Head of caudate nucleus (tissue), 42 donors: Measurements from ENCODE around the gene CDKAL1.

Experiments
- DNase-seq, 42 donors: peaks; one replicate each; pipeline versions ENCODE4 v3.0.0 to v3.0.0-alpha.2; 2020 to 2021; ENCODE audit warnings: mixed read lengths in 7 of 42
- intact Hi-C: fragments of 100-400 bp; cut with DNase I; formaldehyde crosslinking; loops from one replicate; pipeline ENCODE4 v1.15.0; 2022

The CDKAL1 gene

GRCh38 chr6:21111093-21111725 lies 577.0 kb downstream of the CDKAL1 start:
- intact Hi-C loops, result no loop called here

GRCh38 chr6:21115111-21115510 lies 580.9 kb downstream of the CDKAL1 start:
- intact Hi-C loops, result no loop called here
- DNase-seq, result no peak

More at GRCh38 chr6:21111093-21111725, 577.0 kb downstream of the CDKAL1 start:
- DNase-seq, result no peak

- no peak for DNase-seq
- intact Hi-C loops, result no loop called here
Observed at GRCh38 chr6:21116736-21117135, 582.5 kb downstream of the CDKAL1 start.

GRCh38 chr6:21118216-21118780 lies 584.0 kb downstream of the CDKAL1 start:
- DNase-seq, result no peak
- intact Hi-C loops, result no loop called here

GRCh38 chr6:21121636-21122136 lies 587.4 kb downstream of the CDKAL1 start:
- intact Hi-C loops, result no loop called here
- no peak for DNase-seq

GRCh38 chr6:21123507-21124436 lies 589.5 kb downstream of the CDKAL1 start:
- intact Hi-C loops, result no loop called here
- DNase-seq, result no peak

- no peak for DNase-seq
- intact Hi-C loops, result no loop called here
Observed at GRCh38 chr6:21128601-21129000, 594.3 kb downstream of the CDKAL1 start.

- no peak for DNase-seq
- intact Hi-C loops, result no loop called here
Observed at GRCh38 chr6:21131406-21131805, 597.1 kb downstream of the CDKAL1 start.

GRCh38 chr6:21132446-21132845 lies 598.2 kb downstream of the CDKAL1 start:
- DNase-seq, result no peak

GRCh38 chr6:21132856-21133838 lies 598.9 kb downstream of the CDKAL1 start:
- DNase-seq, result no peak
- intact Hi-C loops, result no loop called here

More at GRCh38 chr6:21132446-21132845, 598.2 kb downstream of the CDKAL1 start:
- intact Hi-C loops, result no loop called here

GRCh38 chr6:21133901-21134300 lies 599.6 kb downstream of the CDKAL1 start:
- intact Hi-C loops, result no loop called here
- DNase-seq, result no peak

- intact Hi-C loops, result no loop called here
- no peak for DNase-seq
Observed at GRCh38 chr6:21134356-21134755, 600.1 kb downstream of the CDKAL1 start.

- intact Hi-C loops, result no loop called here
Observed at GRCh38 chr6:21135484-21136013, 601.3 kb downstream of the CDKAL1 start.

GRCh38 chr6:21137700-21138335 lies 603.6 kb downstream of the CDKAL1 start:
- intact Hi-C loops, result no loop called here

More at GRCh38 chr6:21135484-21136013, 601.3 kb downstream of the CDKAL1 start:
- no peak for DNase-seq

GRCh38 chr6:21138336-21139069 lies 604.2 kb downstream of the CDKAL1 start:
- intact Hi-C loops, result no loop called here

More at GRCh38 chr6:21137700-21138335, 603.6 kb downstream of the CDKAL1 start:
- no peak for DNase-seq

GRCh38 chr6:21140966-21141365 lies 606.7 kb downstream of the CDKAL1 start:
- intact Hi-C loops, result no loop called here
- DNase-seq, result no peak

More at GRCh38 chr6:21138336-21139069, 604.2 kb downstream of the CDKAL1 start:
- DNase-seq, result no peak
